H9 (cell line): ENCODE measurements around the gene CPXM2. TPM values are rescaled to one million over a fixed set of nuclear protein-coding genes. Genes with fewer than 3 reads are reported as not detected.

ENCODE experiments used
- DNase-seq: peaks from one replicate; pipeline ENCODE4 v3.0.0-alpha.2; 2017
- H2AFZ ChIP-seq: one replicate; pipeline ENCODE4 v1.6.1; 2013; ENCODE audit warnings: mild to moderate bottlenecking, low read length, control low read depth, moderate library complexity
- H2AK5ac ChIP-seq: 2 replicates; pipeline ENCODE4 v1.6.1; 2013; ENCODE audit warnings: low read length, control low read depth, mixed read lengths; ENCODE audit not compliant: insufficient read length
- H2BK120ac ChIP-seq: one replicate; pipeline ENCODE4 v1.6.1; 2013; ENCODE audit warnings: low read depth, mild to moderate bottlenecking, low read length, control low read depth, inconsistent platforms; ENCODE audit not compliant: poor library complexity, severe bottlenecking
- H2BK12ac ChIP-seq: 2 replicates; pipeline ENCODE4 v1.6.1; 2013; ENCODE audit warnings: low read length, control low read depth, mixed read lengths, low read depth; ENCODE audit not compliant: insufficient read length
- H2BK15ac ChIP-seq: 2 replicates; pipeline ENCODE4 v1.6.1; 2013; ENCODE audit warnings: low read depth, low read length, control low read depth
- H2BK20ac ChIP-seq: one replicate; pipeline ENCODE4 v1.6.1; 2013; ENCODE audit warnings: low read depth, mild to moderate bottlenecking, low read length, control low read depth, inconsistent platforms; ENCODE audit not compliant: poor library complexity, severe bottlenecking
- H2BK5ac ChIP-seq: 2 replicates; pipeline ENCODE4 v1.6.1; 2013; ENCODE audit warnings: low read length, control low read depth, mixed read lengths; ENCODE audit not compliant: insufficient read length
- H3K14ac ChIP-seq: 2 replicates; pipeline ENCODE4 v1.6.1; 2013; ENCODE audit warnings: low read length, control low read depth; ENCODE audit not compliant: insufficient read depth
- H3K18ac ChIP-seq: 2 replicates; pipeline ENCODE4 v1.6.1; 2013; ENCODE audit warnings: low read depth, mild to moderate bottlenecking, mixed read lengths, low read length, control low read depth; ENCODE audit not compliant: insufficient read length
- H3K23ac ChIP-seq: 2 replicates; pipeline ENCODE4 v1.6.1; 2013; ENCODE audit warnings: low read length, control low read depth, mixed read lengths, low read depth; ENCODE audit not compliant: insufficient read length
- H3K23me2 ChIP-seq: 2 replicates; pipeline ENCODE4 v1.6.1; 2013; ENCODE audit warnings: low read depth, mild to moderate bottlenecking, mixed read lengths, low read length, control low read depth; ENCODE audit not compliant: insufficient read length, poor library complexity, severe bottlenecking
- H3K27ac ChIP-seq: 2 replicates; pipeline ENCODE4 v1.5.1; 2013; ENCODE audit warnings: low read length, control low read depth, mixed read lengths, low read depth; ENCODE audit not compliant: insufficient read length
- H3K27me3 ChIP-seq: 2 replicates; pipeline ENCODE4 v1.6.1; 2013; ENCODE audit warnings: low read length, control low read depth, inconsistent platforms; ENCODE audit not compliant: insufficient read depth
- H3K4ac ChIP-seq: 2 replicates; pipeline ENCODE4 v1.6.1; 2013; ENCODE audit warnings: low read depth, mild to moderate bottlenecking, control low read depth, inconsistent platforms, low read length, moderate library complexity
- H3K4me1 ChIP-seq: 2 replicates; pipeline ENCODE4 v1.6.1; 2013; ENCODE audit warnings: low read length, control low read depth, inconsistent platforms; ENCODE audit not compliant: insufficient read depth
- H3K4me2 ChIP-seq: 2 replicates; pipeline ENCODE4 v1.6.1; 2013; ENCODE audit warnings: low read length, control low read depth, mixed read lengths; ENCODE audit not compliant: insufficient read length, insufficient read depth
- H3K56ac ChIP-seq: 2 replicates; pipeline ENCODE4 v1.6.1; 2013; ENCODE audit warnings: low read depth, mild to moderate bottlenecking, mixed read lengths, low read length, control low read depth; ENCODE audit not compliant: insufficient read length
- H3K79me1 ChIP-seq: 2 replicates; pipeline ENCODE4 v1.6.1; 2013; ENCODE audit warnings: low read depth, mild to moderate bottlenecking, moderate library complexity, low read length, control low read depth, inconsistent platforms; ENCODE audit not compliant: insufficient read depth, poor library complexity, severe bottlenecking
- H3K79me2 ChIP-seq: 2 replicates; pipeline ENCODE4 v1.6.1; 2013; ENCODE audit warnings: low read length, control low read depth, inconsistent platforms; ENCODE audit not compliant: insufficient read depth
- H3K9ac ChIP-seq: 2 replicates; pipeline ENCODE4 v1.6.1; 2013; ENCODE audit warnings: low read length, control low read depth, mixed read lengths; ENCODE audit not compliant: insufficient read length; ENCODE audit errors: extremely low read depth
- H3K9me3 ChIP-seq: one replicate; pipeline ENCODE4 v1.6.1; 2013; ENCODE audit warnings: low read depth, low read length, inconsistent platforms; ENCODE audit not compliant: control insufficient read depth
- H3T11ph ChIP-seq: one replicate; pipeline ENCODE4 v1.6.1; 2013; ENCODE audit warnings: mild to moderate bottlenecking, low read length, control low read depth, inconsistent platforms
- H4K20me1 ChIP-seq: one replicate; pipeline ENCODE4 v1.6.1; 2013; ENCODE audit not compliant: control insufficient read depth, insufficient read length, insufficient read depth
- H4K5ac ChIP-seq: 2 replicates; pipeline ENCODE4 v1.6.1; 2013; ENCODE audit warnings: low read depth, mild to moderate bottlenecking, mixed read lengths, low read length, control low read depth; ENCODE audit not compliant: insufficient read length
- H4K8ac ChIP-seq: replicated peaks from 2 replicates; pipeline ENCODE4 v1.6.1; 2013; ENCODE audit warnings: low read length, control low read depth, mixed read lengths, low read depth; ENCODE audit not compliant: insufficient read length
- H4K91ac ChIP-seq: 2 replicates; pipeline ENCODE4 v1.6.1; 2013; ENCODE audit warnings: low read depth, mild to moderate bottlenecking, moderate library complexity, mixed read lengths, low read length, control low read depth; ENCODE audit not compliant: insufficient read length
- H3K27ac Mint-ChIP-seq, 3 experiments: 2 replicates in 2 of 3; 3 replicates in 1 of 3; pipeline ENCODE4 v1.8.0; 2020 to 2021; ENCODE audit warnings: mixed read lengths in 3 of 3, mild to moderate bottlenecking in 1 of 3, moderate library complexity in 1 of 3
- H3K27me3 Mint-ChIP-seq: 2 replicates; pipeline ENCODE4 v1.8.0; 2021; ENCODE audit warnings: low read depth, mild to moderate bottlenecking, moderate library complexity, mixed read lengths
- H3K36me3 Mint-ChIP-seq, 3 experiments: 2 replicates in 2 of 3; 3 replicates in 1 of 3; pipeline ENCODE4 v1.8.0; 2020 to 2021; ENCODE audit warnings: low read depth in 3 of 3, mixed read lengths in 3 of 3; ENCODE audit not compliant: insufficient read depth in 1 of 3
- H3K4me1 Mint-ChIP-seq, 2 experiments: 2 replicates each; pipeline ENCODE4 v1.8.0; 2020; ENCODE audit warnings: mixed read lengths in 2 of 2
- H3K4me3 Mint-ChIP-seq, 2 experiments: 2 replicates in 1 of 2; 3 replicates in 1 of 2; pipeline ENCODE4 v1.8.0; 2020 to 2021; ENCODE audit warnings: mild to moderate bottlenecking in 2 of 2, mixed read lengths in 2 of 2, moderate library complexity in 1 of 2
- H3K9me3 Mint-ChIP-seq, 2 experiments: 2 replicates in 1 of 2; 3 replicates in 1 of 2; pipeline ENCODE4 v1.8.0; 2020; ENCODE audit warnings: mild to moderate bottlenecking in 2 of 2, mixed read lengths in 2 of 2, moderate library complexity in 1 of 2
- CTCF ChIP-seq: fragments of 200-600 bp; sonication (generic); conservative IDR thresholded peaks from 3 replicates; pipeline ENCODE4 v1.8.0; 2021; ENCODE audit warnings: antibody characterized with exemption, mild to moderate bottlenecking
- WGBS: extraction: QIAGEN DNeasy Blood & Tissue Kit; methylation state at CpG from one replicate; pipeline ENCODE4 v1.1.7; 2013; ENCODE audit warnings: missing lambda C conversion rate, low lambda C conversion rate, mixed read lengths; ENCODE audit not compliant: insufficient read length; ENCODE audit errors: extremely low coverage; 5-methylcytosine and 5-hydroxymethylcytosine counted together
- total RNA-seq: library from RNA; stranded (reverse); gene quantifications from 2 replicates; pipeline ENCODE4 v1.2.1, GENCODE V29; 2021

Gene CPXM2
- total RNA-seq, 1 experiment from 2014 or later: 1.7 TPM

- H3K79me1 ChIP-seq: no peaks in the 10 kb centered on the region
- no peak overlapping the region for H4K91ac ChIP-seq
- H3K14ac ChIP-seq: no peak overlapping the region
- no peaks in the 10 kb centered on the region for H3K9me3 ChIP-seq
- H3K4ac ChIP-seq: no peak overlapping the region
- no peak overlapping the region for H2BK12ac ChIP-seq
- H3K27me3 ChIP-seq: no peaks in the 10 kb centered on the region
- H3K27ac ChIP-seq: no peak overlapping the region
- H2BK15ac ChIP-seq: no peak overlapping the region
- H2AK5ac ChIP-seq: no peak overlapping the region
- no peaks in the 10 kb centered on the region for H3K23me2 ChIP-seq
- H3K9me3 Mint-ChIP-seq: no peaks in the 10 kb centered on the region
- no peaks in the 10 kb centered on the region for H3K36me3 Mint-ChIP-seq
- H3K4me2 ChIP-seq: no peak overlapping the region
- H3K4me3 Mint-ChIP-seq: no peak overlapping the region
- no peaks in the 10 kb centered on the region for H3K27me3 Mint-ChIP-seq
- peaks cover 0 to 6% of the 10 kb centered on the region in 2 experiments; a peak in 3 of 4 replicates for H3K4me1 Mint-ChIP-seq
- no peak overlapping the region for H3T11ph ChIP-seq
- no peak overlapping the region for H3K56ac ChIP-seq
- H3K79me2 ChIP-seq: no peaks in the 10 kb centered on the region
- H3K4me1 ChIP-seq: no peaks in the 10 kb centered on the region
- H2BK5ac ChIP-seq: no peak overlapping the region
- WGBS: no CpG with 5 or more reads among the region's 3 CpGs
- no peaks in the 10 kb centered on the region for H4K20me1 ChIP-seq
- no peak overlapping the region for H3K23ac ChIP-seq
- no peak overlapping the region for H3K9ac ChIP-seq
- H4K5ac ChIP-seq: no peak overlapping the region
- TF ChIP-seq CTCF: no peak
- no peak overlapping the region for H4K8ac ChIP-seq
- H3K27ac Mint-ChIP-seq: peak overlapping the region in 1 of 3 experiments; percentile 10; a peak in 1 of 7 replicates
- no peak for DNase-seq
- H2BK120ac ChIP-seq: no peak overlapping the region
- H3K18ac ChIP-seq: no peak overlapping the region
- no peak overlapping the region for H2BK20ac ChIP-seq
- H2AFZ ChIP-seq: no peak overlapping the region
Observed at GRCh38 chr10:123766012-123766411, 125.6 kb downstream of the CPXM2 start.
